HepG2 (cell line): ENCODE measurements around the gene ITM2B. TPM values are rescaled to one million over a fixed set of nuclear protein-coding genes. Genes with fewer than 3 reads are reported as not detected.

Source experiments
- ATAC-seq: fragments of 200-7000 bp; cut with Tn5 transposase; 3 replicates; pipeline ENCODE4 v1.9.1; 2020; ENCODE audit warnings: mild to moderate bottlenecking, moderate library complexity
- BruUV-seq: library from RNA; stranded (reverse); fragments of 400-500 nt; replicated peaks from 2 replicates; lab custom pipeline; 2021; lab: Mats Ljungman, UMichigan
- CTCF ChIA-PET: fragments of 300-600 bp; formaldehyde crosslinking; extraction: SDS; loops from one replicate; lab custom pipeline; 2021; ENCODE audit warnings: low total read pairs, inconsistent platforms, low intra/inter-chr PET ratio; lab: Yijun Ruan, JAX
- POLR2A ChIA-PET: fragments of 350-600 bp; sonication (Branson Sonifier 250); formaldehyde crosslinking; loops from one replicate; lab custom pipeline; 2020; ENCODE audit warnings: antibody characterized with exemption, inconsistent platforms; lab: Yijun Ruan, JAX
- DNase-seq: peaks from one replicate; pipeline ENCODE4 v3.0.0-alpha.2; 2015; ENCODE audit warnings: low spot score
- FAIRE-seq: peaks from 3 replicates; lab custom pipeline; 2011; peaks lifted over from hg19 to GRCh38; lab: Jason Lieb, UNC
- H2AFZ ChIP-seq: one replicate; pipeline ENCODE4 v1.6.1; 2011; ENCODE audit warnings: low read length, inconsistent platforms
- H3K27ac ChIP-seq: fragments of 300-600 bp; 3 replicates; pipeline ENCODE4 v1.8.0; 2011; ENCODE audit warnings: mixed run types, mild to moderate bottlenecking, mixed read lengths, low read length, inconsistent platforms; ENCODE audit not compliant: insufficient read depth; ENCODE audit errors: extremely low read length
- H3K27me3 ChIP-seq, 2 experiments: fragments of 200-600 bp in 1 of 2; 2 replicates in 1 of 2; 3 replicates in 1 of 2; pipeline versions ENCODE4 v1.6.0 to v1.8.0; 2011; ENCODE audit warnings: low read length in 2 of 2, mild to moderate bottlenecking in 2 of 2, moderate library complexity in 2 of 2, inconsistent platforms in 1 of 2; ENCODE audit not compliant: insufficient read depth in 2 of 2, control insufficient read depth in 1 of 2
- H3K36me3 ChIP-seq, 2 experiments: fragments of 200-600 bp in 1 of 2; replicated peaks in 1 of 2; 2 replicates in 1 of 2; 3 replicates in 1 of 2; pipeline versions ENCODE4 v1.5.1 to v1.8.0; 2011; ENCODE audit warnings: low read length in 2 of 2, inconsistent platforms in 1 of 2; ENCODE audit not compliant: insufficient read depth in 2 of 2, control insufficient read depth in 1 of 2
- H3K4me1 ChIP-seq: 2 replicates; pipeline ENCODE4 v1.5.1; 2012; ENCODE audit warnings: low read length, inconsistent platforms; ENCODE audit not compliant: insufficient read depth
- H3K4me2 ChIP-seq: 2 replicates; pipeline ENCODE4 v1.6.0; 2011; ENCODE audit warnings: low read depth, low read length, inconsistent platforms
- H3K4me3 ChIP-seq, 3 experiments: fragments of 200-600 bp in 1 of 3; sonication (generic), shearing (Covaris generic) in 1 of 3; replicated peaks in 1 of 3; 2 replicates each; pipeline ENCODE4 v1.5.1; 2011 to 2016; ENCODE audit warnings: low read length in 3 of 3, inconsistent platforms in 2 of 3, low read depth in 2 of 3, mild to moderate bottlenecking in 2 of 3, control low read depth in 1 of 3, mixed read lengths in 1 of 3; ENCODE audit not compliant: insufficient read depth in 1 of 3
- H3K79me2 ChIP-seq: one replicate; pipeline ENCODE4 v1.6.1; 2011; ENCODE audit warnings: low read length, inconsistent platforms; ENCODE audit not compliant: insufficient read depth
- H3K9ac ChIP-seq: 2 replicates; pipeline ENCODE4 v1.6.0; 2011; ENCODE audit warnings: mild to moderate bottlenecking, low read depth, low read length, inconsistent platforms; ENCODE audit not compliant: insufficient read depth
- H3K9me3 ChIP-seq: 2 replicates; pipeline ENCODE4 v1.5.1; 2012; ENCODE audit warnings: mild to moderate bottlenecking, low read length
- H4K20me1 ChIP-seq: 2 replicates; pipeline ENCODE4 v1.6.0; 2011; ENCODE audit warnings: inconsistent platforms, mild to moderate bottlenecking, low read length, moderate library complexity; ENCODE audit not compliant: insufficient read depth
- ADNP ChIP-seq: sonication (generic); formaldehyde crosslinking; IDR thresholded peaks from 2 replicates; pipeline ENCODE4 v1.4.0; 2020; ENCODE audit warnings: missing genetic modification reagents
- DPF2 ChIP-seq: sonication (generic); formaldehyde crosslinking; IDR thresholded peaks from 2 replicates; pipeline ENCODE4 v1.4.0; 2020; ENCODE audit warnings: mild to moderate bottlenecking, low read depth, missing genetic modification reagents, borderline replicate concordance
- MLLT10 ChIP-seq: sonication (generic); formaldehyde crosslinking; IDR thresholded peaks from 2 replicates; pipeline ENCODE4 v1.4.0; 2020; ENCODE audit warnings: missing genetic modification reagents
- NR2F2 ChIP-seq: IDR thresholded peaks from 2 replicates; pipeline ENCODE4 v1.6.1; 2012; ENCODE audit warnings: low read depth, inconsistent platforms, borderline replicate concordance
- PITX1 ChIP-seq: sonication (generic); formaldehyde crosslinking; IDR thresholded peaks from 2 replicates; pipeline ENCODE4 v1.5.1; 2020; ENCODE audit warnings: mild to moderate bottlenecking, missing genetic modification reagents
- REPIN1 ChIP-seq: sonication (generic); formaldehyde crosslinking; IDR thresholded peaks from 2 replicates; pipeline ENCODE4 v1.8.0; 2022; ENCODE audit warnings: missing genetic modification reagents, low read depth, mild to moderate bottlenecking, borderline replicate concordance
- SMARCE1 ChIP-seq: fragments of 450-650 bp; IDR thresholded peaks from 2 replicates; pipeline ENCODE4 v1.6.1; 2017; ENCODE audit warnings: borderline replicate concordance
- STAT5B ChIP-seq: sonication (generic); formaldehyde crosslinking; IDR thresholded peaks from 2 replicates; pipeline ENCODE4 v1.4.0; 2020; ENCODE audit warnings: missing genetic modification reagents
- ZBTB2 ChIP-seq: sonication (generic); formaldehyde crosslinking; IDR thresholded peaks from 2 replicates; pipeline ENCODE4 v1.8.0; 2022; ENCODE audit warnings: low read depth, missing genetic modification reagents
- ZMYM3 ChIP-seq: sonication (generic); formaldehyde crosslinking; IDR thresholded peaks from 2 replicates; pipeline ENCODE4 v1.5.1; 2020; ENCODE audit warnings: mild to moderate bottlenecking, missing genetic modification reagents
- ZNF12 ChIP-seq: sonication (generic); formaldehyde crosslinking; IDR thresholded peaks from 2 replicates; pipeline ENCODE4 v1.5.0; 2020; ENCODE audit warnings: missing genetic modification reagents
- ZNF549 ChIP-seq: sonication (generic); formaldehyde crosslinking; IDR thresholded peaks from 2 replicates; pipeline ENCODE4 v1.5.0; 2020; ENCODE audit warnings: missing genetic modification reagents
- ZNF691 ChIP-seq: sonication (generic); formaldehyde crosslinking; IDR thresholded peaks from 2 replicates; pipeline ENCODE4 v1.4.0; 2020; ENCODE audit warnings: missing genetic modification reagents, low read depth, mild to moderate bottlenecking, borderline replicate concordance
- ZSCAN21 ChIP-seq: sonication (generic); formaldehyde crosslinking; IDR thresholded peaks from 2 replicates; pipeline ENCODE4 v1.8.0; 2022; ENCODE audit warnings: mild to moderate bottlenecking, missing genetic modification reagents, moderate library complexity, borderline replicate concordance
- WGBS: methylation state at CpG from one replicate; pipeline ENCODE4 v1.1.6; 2017; ENCODE audit warnings: low lambda C conversion rate; 5-methylcytosine and 5-hydroxymethylcytosine counted together
- in situ Hi-C: cut with HindIII; loops from 2 replicates; pipeline ENCODE4 v1.10.0; 2017; ENCODE audit warnings: low pct_unique_long_range_greater_than_20kb; ENCODE audit not compliant: extremely low pct_ligation_motif_present
- intact Hi-C: fragments of 100-400 bp; cut with micrococcal nuclease; formaldehyde crosslinking; loops from one replicate; pipeline ENCODE4 v1.10.0; 2022; ENCODE audit not compliant: unreplicated experiment
- polyA plus RNA-seq, 8 experiments: library from polyadenylated mRNA; depleted of rRNA in 3 of 8; stranded (reverse) in 7 of 8; unstranded in 1 of 8; fragments of >200 nt; fragmentation: Illumina TruSeq in 4 of 8; extraction: Trizol in 4 of 8; gene quantifications; 2 replicates each; pipeline versions ENCODE4 v1.2.1 to v1.2.3, GENCODE V29; 2011 to 2016; ENCODE audit warnings: low read depth in 4 of 8, missing spikeins in 1 of 8, mixed read lengths in 1 of 8; ENCODE audit not compliant: insufficient read depth in 1 of 8
- total RNA-seq, 5 experiments: library from RNA; depleted of rRNA; stranded (reverse); fragments of >200 nt; fragmentation: Illumina TruSeq; extraction: Trizol; gene quantifications; 2 replicates each; pipeline ENCODE4 v1.2.3, GENCODE V29; 2016; ENCODE audit warnings: low read depth in 1 of 5
- TF ChIP-seq, protein P1 (sequence below): sonication (generic); formaldehyde crosslinking; conservative IDR thresholded peaks from 2 replicates; pipeline ENCODE4 v1.8.0; 2022; ENCODE audit warnings: low read depth, missing genetic modification reagents
- TF ChIP-seq, protein P2 (sequence below): sonication (generic); formaldehyde crosslinking; IDR thresholded peaks from 2 replicates; pipeline ENCODE4 v1.9.0; 2021; ENCODE audit warnings: missing genetic modification reagents, mild to moderate bottlenecking, borderline replicate concordance
- TF ChIP-seq, protein P3 (sequence below): sonication (generic); formaldehyde crosslinking; IDR thresholded peaks from 2 replicates; pipeline ENCODE4 v1.4.0; 2020; ENCODE audit warnings: missing genetic modification reagents

Gene ITM2B
- total and polyA plus RNA-seq, 2 of the 13 experiments (the other 11 are each of a cell fraction or from before 2014, with no cell fraction given) = 158 to 373 TPM

DNA sequence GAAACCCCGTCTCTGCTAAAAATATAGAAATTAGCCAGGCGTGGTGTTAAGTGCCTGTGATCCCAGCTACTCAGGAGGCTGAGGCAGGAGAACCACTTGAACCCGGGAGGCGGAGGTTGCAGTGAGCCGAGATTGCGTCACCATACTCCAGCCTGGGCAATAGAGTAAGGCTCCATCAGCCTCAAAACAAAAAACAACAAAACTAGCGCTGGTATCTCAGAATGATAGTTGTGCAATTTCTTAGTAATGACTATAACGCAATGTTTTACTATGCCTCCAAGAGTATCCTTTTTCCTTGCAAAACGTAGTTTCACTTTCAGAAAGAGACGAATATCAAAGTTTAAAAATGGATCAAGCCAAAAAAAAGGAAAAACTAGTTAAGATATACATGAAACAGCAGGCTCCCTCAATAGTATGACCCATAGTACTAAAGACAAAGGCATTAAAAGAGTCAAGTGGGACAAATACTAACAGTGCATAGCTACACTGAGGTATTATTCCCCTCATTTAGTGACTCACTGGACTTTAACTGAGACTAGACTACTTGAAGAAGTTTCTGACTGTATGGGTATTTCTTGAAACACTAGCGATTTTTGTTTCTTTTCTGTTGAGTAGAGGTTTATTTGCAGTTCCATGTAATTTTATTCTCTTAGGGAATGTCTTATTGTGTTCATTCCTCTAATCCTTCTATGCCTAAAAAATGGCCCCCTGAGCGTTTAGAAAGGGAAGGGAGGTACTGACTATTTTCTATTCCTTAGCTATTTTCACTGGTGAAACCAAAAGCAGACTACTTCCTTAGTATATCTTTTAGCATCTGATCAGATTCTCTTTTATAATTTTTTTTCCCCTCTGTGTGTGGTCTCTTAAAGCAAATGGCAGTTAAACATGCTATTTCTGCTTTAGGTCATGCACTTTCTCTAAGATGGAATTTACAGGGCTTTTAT is 10.4 kb upstream of the ITM2B start:
- H3K4me3 ChIP-seq = peak overlapping the region; percentile 23 to 58 (median 49)
- no peaks in the 10 kb centered on the region for H3K79me2 ChIP-seq
- BruUV-seq = no TSS peak
- DNase-seq (no peak), FAIRE-seq (peak; percentile 12), ATAC-seq (peak; percentile 51)
- H3K9ac ChIP-seq = peak overlapping the region; percentile 31
- ChIA-PET CTCF (no interaction called here), POLR2A (interaction anchor here (3.1 kb wide), 1 partner anchor 9 kb away, joined by 29 read pairs; the partner anchor contains the start of gene ITM2B)
- peaks cover 48% of the 10 kb centered on the region for H3K4me1 ChIP-seq
- peak overlapping the region; percentile 76 for H3K4me2 ChIP-seq
- intact Hi-C loops (no loop called here), in situ Hi-C loops (no loop called here)
- H4K20me1 ChIP-seq = no peaks in the 10 kb centered on the region
- H3K27me3 ChIP-seq = no peaks in the 10 kb centered on the region
- 11% methylated on average over 11 of the region's 12 CpGs for WGBS
- H3K9me3 ChIP-seq = no peaks in the 10 kb centered on the region
- H2AFZ ChIP-seq = peak overlapping the region; percentile 82
- no peaks in the 10 kb centered on the region for H3K36me3 ChIP-seq
- no peak overlapping the region for H3K27ac ChIP-seq
- TF ChIP-seq SMARCE1 (no peak), STAT5B (CRISPR knock-in tag) (no peak), ZBTB2 (CRISPR knock-in tag) (no peak), DPF2 (CRISPR knock-in tag) (no peak), NR2F2 (no peak), PITX1 (CRISPR knock-in tag) (no peak), ZNF12 (CRISPR knock-in tag) (peak; percentile 29; the same call in 1 of the 2 replicates), ZNF549 (CRISPR knock-in tag) (no peak), ADNP (CRISPR knock-in tag) (peak; percentile 82; the same call in 1 of the 2 replicates), MLLT10 (CRISPR knock-in tag) (no peak), ZSCAN21 (no peak), ZNF691 (CRISPR knock-in tag) (no peak), REPIN1 (no peak), ZMYM3 (CRISPR knock-in tag) (peak; percentile 95)
- TF ChIP-seq, protein P1, sequence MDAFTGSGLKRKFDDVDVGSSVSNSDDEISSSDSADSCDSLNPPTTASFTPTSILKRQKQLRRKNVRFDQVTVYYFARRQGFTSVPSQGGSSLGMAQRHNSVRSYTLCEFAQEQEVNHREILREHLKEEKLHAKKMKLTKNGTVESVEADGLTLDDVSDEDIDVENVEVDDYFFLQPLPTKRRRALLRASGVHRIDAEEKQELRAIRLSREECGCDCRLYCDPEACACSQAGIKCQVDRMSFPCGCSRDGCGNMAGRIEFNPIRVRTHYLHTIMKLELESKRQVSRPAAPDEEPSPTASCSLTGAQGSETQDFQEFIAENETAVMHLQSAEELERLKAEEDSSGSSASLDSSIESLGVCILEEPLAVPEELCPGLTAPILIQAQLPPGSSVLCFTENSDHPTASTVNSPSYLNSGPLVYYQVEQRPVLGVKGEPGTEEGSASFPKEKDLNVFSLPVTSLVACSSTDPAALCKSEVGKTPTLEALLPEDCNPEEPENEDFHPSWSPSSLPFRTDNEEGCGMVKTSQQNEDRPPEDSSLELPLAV (CRISPR knock-in tag) = no peak
- TF ChIP-seq, protein P2, sequence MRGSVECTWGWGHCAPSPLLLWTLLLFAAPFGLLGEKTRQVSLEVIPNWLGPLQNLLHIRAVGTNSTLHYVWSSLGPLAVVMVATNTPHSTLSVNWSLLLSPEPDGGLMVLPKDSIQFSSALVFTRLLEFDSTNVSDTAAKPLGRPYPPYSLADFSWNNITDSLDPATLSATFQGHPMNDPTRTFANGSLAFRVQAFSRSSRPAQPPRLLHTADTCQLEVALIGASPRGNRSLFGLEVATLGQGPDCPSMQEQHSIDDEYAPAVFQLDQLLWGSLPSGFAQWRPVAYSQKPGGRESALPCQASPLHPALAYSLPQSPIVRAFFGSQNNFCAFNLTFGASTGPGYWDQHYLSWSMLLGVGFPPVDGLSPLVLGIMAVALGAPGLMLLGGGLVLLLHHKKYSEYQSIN (CRISPR knock-in tag) = no peak
- TF ChIP-seq, protein P3, sequence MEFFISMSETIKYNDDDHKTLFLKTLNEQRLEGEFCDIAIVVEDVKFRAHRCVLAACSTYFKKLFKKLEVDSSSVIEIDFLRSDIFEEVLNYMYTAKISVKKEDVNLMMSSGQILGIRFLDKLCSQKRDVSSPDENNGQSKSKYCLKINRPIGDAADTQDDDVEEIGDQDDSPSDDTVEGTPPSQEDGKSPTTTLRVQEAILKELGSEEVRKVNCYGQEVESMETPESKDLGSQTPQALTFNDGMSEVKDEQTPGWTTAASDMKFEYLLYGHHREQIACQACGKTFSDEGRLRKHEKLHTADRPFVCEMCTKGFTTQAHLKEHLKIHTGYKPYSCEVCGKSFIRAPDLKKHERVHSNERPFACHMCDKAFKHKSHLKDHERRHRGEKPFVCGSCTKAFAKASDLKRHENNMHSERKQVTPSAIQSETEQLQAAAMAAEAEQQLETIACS (CRISPR knock-in tag) = no peak
